Astrocyte (in vitro differentiated cells and primary cell): ENCODE results near the gene SYNE1. TPM values are rescaled to one million over a fixed set of nuclear protein-coding genes. Genes with fewer than 3 reads are reported as not detected.

Source experiments
- DNase-seq: peaks from one replicate; pipeline ENCODE4 v3.0.0-alpha.2; 2010; ENCODE audit warnings: low read depth
- FAIRE-seq: peaks from 2 replicates; lab custom pipeline; 2011; peaks lifted over from hg19 to GRCh38; lab: Jason Lieb, UNC
- H2AFZ ChIP-seq: 2 replicates; pipeline ENCODE4 v1.6.0; 2012; ENCODE audit warnings: low read depth, low read length, inconsistent platforms
- H3K27ac ChIP-seq: 2 replicates; pipeline ENCODE4 v1.5.1; 2011; ENCODE audit warnings: low read depth, low read length, inconsistent platforms
- H3K27me3 ChIP-seq: 2 replicates; pipeline ENCODE4 v1.6.0; 2011; ENCODE audit warnings: low read length, inconsistent platforms; ENCODE audit not compliant: insufficient read depth
- H3K36me3 ChIP-seq: 2 replicates; pipeline ENCODE4 v1.5.1; 2011; ENCODE audit warnings: low read length, inconsistent platforms; ENCODE audit not compliant: insufficient read depth
- H3K4me1 ChIP-seq: 2 replicates; pipeline ENCODE4 v1.5.1; 2011; ENCODE audit warnings: low read length, inconsistent platforms; ENCODE audit not compliant: insufficient read depth
- H3K4me2 ChIP-seq: 2 replicates; pipeline ENCODE4 v1.6.0; 2012; ENCODE audit warnings: low read length, inconsistent platforms
- H3K4me3 ChIP-seq: 2 replicates; pipeline ENCODE4 v1.5.1; 2011; ENCODE audit warnings: low read depth, mild to moderate bottlenecking, low read length, inconsistent platforms; ENCODE audit not compliant: insufficient read depth
- H3K79me2 ChIP-seq: 2 replicates; pipeline ENCODE4 v1.6.0; 2012; ENCODE audit warnings: mild to moderate bottlenecking, low read length, inconsistent platforms; ENCODE audit not compliant: insufficient read depth
- H3K9ac ChIP-seq: 2 replicates; pipeline ENCODE4 v1.6.0; 2012; ENCODE audit warnings: mild to moderate bottlenecking, low read length, inconsistent platforms
- H3K9me3 ChIP-seq: 2 replicates; pipeline ENCODE4 v1.5.1; 2012; ENCODE audit warnings: low read depth, mild to moderate bottlenecking, low read length, inconsistent platforms; ENCODE audit not compliant: insufficient read depth
- H4K20me1 ChIP-seq: 2 replicates; pipeline ENCODE4 v1.6.0; 2012; ENCODE audit warnings: low read length, inconsistent platforms; ENCODE audit not compliant: insufficient read depth
- H3K27ac Mint-ChIP-seq: one replicate; pipeline ENCODE4 v1.8.0; 2021; ENCODE audit warnings: mild to moderate bottlenecking, mixed read lengths; ENCODE audit not compliant: unreplicated experiment
- H3K27me3 Mint-ChIP-seq: one replicate; pipeline ENCODE4 v1.8.0; 2021; ENCODE audit warnings: low read depth, mixed read lengths; ENCODE audit not compliant: unreplicated experiment
- H3K36me3 Mint-ChIP-seq: one replicate; pipeline ENCODE4 v1.8.0; 2021; ENCODE audit warnings: low read depth, mixed read lengths; ENCODE audit not compliant: unreplicated experiment
- H3K4me1 Mint-ChIP-seq: one replicate; pipeline ENCODE4 v1.8.0; 2021; ENCODE audit warnings: low read depth, mixed read lengths; ENCODE audit not compliant: unreplicated experiment
- H3K4me3 Mint-ChIP-seq: one replicate; pipeline ENCODE4 v1.8.0; 2021; ENCODE audit warnings: mild to moderate bottlenecking, moderate library complexity, mixed read lengths; ENCODE audit not compliant: unreplicated experiment
- H3K9me3 Mint-ChIP-seq: one replicate; pipeline ENCODE4 v1.8.0; 2021; ENCODE audit warnings: mild to moderate bottlenecking, mixed read lengths; ENCODE audit not compliant: unreplicated experiment
- CTCF ChIP-seq: IDR thresholded peaks from 2 replicates; pipeline ENCODE4 v1.5.1; 2011; ENCODE audit warnings: low read depth, mild to moderate bottlenecking, inconsistent platforms, low read length, moderate library complexity; ENCODE audit not compliant: insufficient read depth
- EZH2 ChIP-seq: IDR thresholded peaks from 2 replicates; pipeline ENCODE4 v1.6.1; 2012; ENCODE audit warnings: mild to moderate bottlenecking, low read length, inconsistent platforms; ENCODE audit not compliant: insufficient read depth
- total RNA-seq: library from RNA; stranded (reverse); gene quantifications from 2 replicates; pipeline ENCODE4 v1.2.1, GENCODE V29; 2021

The SYNE1 gene
- total RNA-seq, 1 donor from 2014 or later = 66.5 TPM

GRCh38 chr6:152603911-152604310 is 33.3 kb downstream of the SYNE1 start:
- H3K36me3 Mint-ChIP-seq = peaks cover 3% of the 10 kb centered on the region
- H3K27ac ChIP-seq = no peak overlapping the region

GRCh38 chr6:152600022-152600421 is 37.1 kb downstream of the SYNE1 start:
- no peak overlapping the region for H3K4me3 ChIP-seq
- Mint-ChIP-seq H3K4me3 (no peak overlapping the region), H3K9me3 (no peaks in the 10 kb centered on the region), H3K4me1 (peaks cover 5% of the 10 kb centered on the region), H3K36me3 (peaks cover 3% of the 10 kb centered on the region), H3K27ac (no peak overlapping the region), H3K27me3 (no peaks in the 10 kb centered on the region)
- H3K9me3 ChIP-seq = no peaks in the 10 kb centered on the region
- H3K27ac ChIP-seq = no peak overlapping the region
- no peak for TF ChIP-seq EZH2
- no peak for TF ChIP-seq CTCF
- no peak overlapping the region for H3K4me2 ChIP-seq
- FAIRE-seq (no peak), DNase-seq (no peak)
- H3K36me3 ChIP-seq = no peaks in the 10 kb centered on the region
- no peak overlapping the region for H2AFZ ChIP-seq
- no peaks in the 10 kb centered on the region for H3K4me1 ChIP-seq
- no peaks in the 10 kb centered on the region for H3K79me2 ChIP-seq
- no peaks in the 10 kb centered on the region for H3K27me3 ChIP-seq
- H3K9ac ChIP-seq = no peak overlapping the region
- no peaks in the 10 kb centered on the region for H4K20me1 ChIP-seq

More at GRCh38 chr6:152603911-152604310, 33.3 kb downstream of the SYNE1 start:
- DNase-seq (no peak), FAIRE-seq (no peak)
- no peaks in the 10 kb centered on the region for H3K9me3 ChIP-seq
- no peaks in the 10 kb centered on the region for H4K20me1 ChIP-seq
- H3K79me2 ChIP-seq = no peaks in the 10 kb centered on the region
- TF ChIP-seq EZH2 (no peak), CTCF (no peak)
- H3K4me3 ChIP-seq = no peak overlapping the region
- H3K4me3 Mint-ChIP-seq = no peak overlapping the region
- no peak overlapping the region for H3K9ac ChIP-seq
- no peak overlapping the region for H3K4me2 ChIP-seq
- no peaks in the 10 kb centered on the region for H3K36me3 ChIP-seq
- peaks cover 3% of the 10 kb centered on the region for H3K9me3 Mint-ChIP-seq
- H3K27ac Mint-ChIP-seq = no peak overlapping the region
- H3K27me3 Mint-ChIP-seq = no peaks in the 10 kb centered on the region
- no peaks in the 10 kb centered on the region for H3K27me3 ChIP-seq
- H3K4me1 ChIP-seq = no peaks in the 10 kb centered on the region
- H2AFZ ChIP-seq = no peak overlapping the region
- H3K4me1 Mint-ChIP-seq = peaks cover 2% of the 10 kb centered on the region

- Histone ChIP-seq H3K27me3 (no peaks in the 10 kb centered on the region), H2AFZ (no peak overlapping the region), H3K4me1 (no peaks in the 10 kb centered on the region), H4K20me1 (no peaks in the 10 kb centered on the region), H3K79me2 (no peaks in the 10 kb centered on the region), H3K9ac (no peak overlapping the region), H3K4me3 (no peak overlapping the region), H3K9me3 (no peaks in the 10 kb centered on the region), H3K27ac (no peak overlapping the region), H3K4me2 (no peak overlapping the region), H3K36me3 (no peaks in the 10 kb centered on the region)
- peaks cover 3% of the 10 kb centered on the region for H3K36me3 Mint-ChIP-seq
- peaks cover 9% of the 10 kb centered on the region for H3K4me1 Mint-ChIP-seq
- no peaks in the 10 kb centered on the region for H3K27me3 Mint-ChIP-seq
- TF ChIP-seq CTCF (no peak), EZH2 (no peak)
- no peaks in the 10 kb centered on the region for H3K9me3 Mint-ChIP-seq
- FAIRE-seq (no peak), DNase-seq (no peak)
- no peak overlapping the region for H3K4me3 Mint-ChIP-seq
- H3K27ac Mint-ChIP-seq = no peak overlapping the region
Observed at GRCh38 chr6:152598901-152599537, 38.1 kb downstream of the SYNE1 start.
